ENCODE data around the gene IL12RB1. TPM values are rescaled to one million over a fixed set of nuclear protein-coding genes. Genes with fewer than 3 reads are reported as not detected.

The IL12RB1 gene
- total RNA-seq, 1 donor = 0.72 TPM

DNA sequence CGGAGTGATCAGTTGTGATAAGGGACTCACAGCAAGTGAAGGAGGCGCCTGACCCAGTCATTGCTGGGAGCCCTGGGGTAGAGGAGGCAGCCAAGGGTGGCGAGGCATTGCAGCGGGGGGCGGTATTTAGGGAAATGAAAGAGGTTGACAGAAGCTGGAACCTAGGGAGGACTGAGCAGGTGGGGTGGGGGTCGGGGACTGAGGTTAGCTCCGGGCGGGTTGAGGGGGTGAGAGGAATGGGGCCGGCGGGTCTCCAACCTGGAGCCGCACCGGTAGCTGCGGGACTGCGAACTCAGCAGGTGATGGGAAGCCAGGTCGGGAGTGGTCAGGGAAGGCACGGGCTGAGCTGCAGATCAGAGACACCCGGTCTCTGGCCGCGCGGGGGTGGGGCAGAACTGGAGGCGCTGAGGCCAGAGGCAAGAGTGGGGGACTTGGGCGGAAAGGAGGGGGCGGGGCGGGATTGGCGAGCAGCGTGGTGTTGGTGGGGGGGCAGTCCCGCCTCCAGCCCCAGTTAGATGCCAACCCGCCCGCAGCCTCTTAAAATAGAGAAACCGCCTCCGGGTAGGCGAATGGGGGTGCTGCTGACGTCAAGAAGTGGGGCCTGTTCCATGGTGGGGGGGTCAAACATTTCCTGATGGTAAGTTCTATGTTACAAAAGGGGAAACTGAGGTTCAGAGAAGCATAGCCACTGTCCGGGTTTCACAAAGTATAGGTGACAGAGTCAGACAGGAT is 12.3 kb upstream of the IL12RB1 start:
- no peak overlapping the region for H3K27ac ChIP-seq (ENCODE audit: low read depth, low read length)
- no peak overlapping the region for H2AFZ ChIP-seq (ENCODE audit: low read length)
- H3K9me3 ChIP-seq (ENCODE audit: low read depth, low read length) = no peaks in the 10 kb centered on the region
- H3K4me3 ChIP-seq (ENCODE audit: insufficient read depth, low read length) = peak overlapping the region; percentile 47
- peak overlapping the region; percentile 84 for H3K4me2 ChIP-seq (ENCODE audit: insufficient read depth, low read length)
- no peaks in the 10 kb centered on the region for H3K36me3 ChIP-seq (ENCODE audit: insufficient read depth, low read length)
- TF ChIP-seq, protein P1, sequence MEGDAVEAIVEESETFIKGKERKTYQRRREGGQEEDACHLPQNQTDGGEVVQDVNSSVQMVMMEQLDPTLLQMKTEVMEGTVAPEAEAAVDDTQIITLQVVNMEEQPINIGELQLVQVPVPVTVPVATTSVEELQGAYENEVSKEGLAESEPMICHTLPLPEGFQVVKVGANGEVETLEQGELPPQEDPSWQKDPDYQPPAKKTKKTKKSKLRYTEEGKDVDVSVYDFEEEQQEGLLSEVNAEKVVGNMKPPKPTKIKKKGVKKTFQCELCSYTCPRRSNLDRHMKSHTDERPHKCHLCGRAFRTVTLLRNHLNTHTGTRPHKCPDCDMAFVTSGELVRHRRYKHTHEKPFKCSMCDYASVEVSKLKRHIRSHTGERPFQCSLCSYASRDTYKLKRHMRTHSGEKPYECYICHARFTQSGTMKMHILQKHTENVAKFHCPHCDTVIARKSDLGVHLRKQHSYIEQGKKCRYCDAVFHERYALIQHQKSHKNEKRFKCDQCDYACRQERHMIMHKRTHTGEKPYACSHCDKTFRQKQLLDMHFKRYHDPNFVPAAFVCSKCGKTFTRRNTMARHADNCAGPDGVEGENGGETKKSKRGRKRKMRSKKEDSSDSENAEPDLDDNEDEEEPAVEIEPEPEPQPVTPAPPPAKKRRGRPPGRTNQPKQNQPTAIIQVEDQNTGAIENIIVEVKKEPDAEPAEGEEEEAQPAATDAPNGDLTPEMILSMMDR (IDR thresholded peaks at IDR 0.05; ENCODE audit: extremely low read depth, low read depth, low read length) = no peak
- peak; percentile 76 for DNase-seq (ENCODE audit: insufficient read length, low spot score, missing footprints)
- H3K79me2 ChIP-seq (ENCODE audit: insufficient read depth, low read length) = no peaks in the 10 kb centered on the region
- H3K27me3 ChIP-seq (ENCODE audit: insufficient read depth, low read length) = peaks cover 20% of the 10 kb centered on the region
- peaks cover 16% of the 10 kb centered on the region for H3K4me1 ChIP-seq (ENCODE audit: insufficient read depth, low read length)
- H4K20me1 ChIP-seq (ENCODE audit: insufficient read depth, low read length) = no peaks in the 10 kb centered on the region

DNA sequence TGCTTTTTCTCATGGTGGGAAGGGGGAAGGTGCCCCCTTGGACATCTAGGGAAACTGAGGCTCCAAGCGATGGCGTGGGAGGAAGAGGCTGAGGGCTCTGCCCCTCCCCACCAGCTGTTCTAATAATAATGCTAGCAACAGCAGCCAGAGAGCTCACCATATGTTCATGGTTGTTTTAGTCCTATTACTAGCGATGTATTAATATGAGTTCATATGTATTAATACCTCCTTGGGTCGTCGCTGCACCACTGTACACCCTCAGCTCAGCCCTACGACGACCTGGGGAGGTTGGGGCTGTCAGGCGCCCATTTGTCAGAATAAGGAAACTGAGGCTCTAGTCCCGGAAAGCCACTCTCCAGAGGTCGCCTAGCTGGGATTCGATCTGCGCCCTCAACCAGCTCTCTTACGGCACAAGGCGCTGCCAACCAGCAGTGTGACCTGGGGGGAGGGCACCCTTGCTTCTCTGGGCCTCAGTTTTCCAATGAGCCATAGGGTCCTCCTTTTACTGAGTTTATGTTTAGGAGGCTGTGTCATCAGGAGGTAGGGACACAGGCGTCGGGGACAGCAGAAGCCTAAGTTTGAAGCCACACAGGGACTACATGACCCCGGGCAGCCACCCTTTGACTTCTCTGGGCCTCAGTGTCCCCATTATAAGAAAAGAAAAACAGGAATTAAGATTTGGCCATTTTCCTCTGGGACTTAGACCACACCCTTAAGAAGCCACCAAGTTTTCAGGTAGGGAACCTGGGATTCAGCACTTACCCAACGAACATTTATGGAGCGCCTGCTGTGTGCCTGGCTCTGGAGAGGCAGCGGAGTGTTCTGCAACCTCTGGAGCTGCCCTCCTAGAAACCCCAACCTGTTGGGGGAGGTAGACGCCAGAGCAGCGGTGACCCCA is 11.5 kb upstream of the IL12RB1 start:
- H3K4me1 ChIP-seq (ENCODE audit: insufficient read depth, low read length) = peaks cover 10% of the 10 kb centered on the region

DNA sequence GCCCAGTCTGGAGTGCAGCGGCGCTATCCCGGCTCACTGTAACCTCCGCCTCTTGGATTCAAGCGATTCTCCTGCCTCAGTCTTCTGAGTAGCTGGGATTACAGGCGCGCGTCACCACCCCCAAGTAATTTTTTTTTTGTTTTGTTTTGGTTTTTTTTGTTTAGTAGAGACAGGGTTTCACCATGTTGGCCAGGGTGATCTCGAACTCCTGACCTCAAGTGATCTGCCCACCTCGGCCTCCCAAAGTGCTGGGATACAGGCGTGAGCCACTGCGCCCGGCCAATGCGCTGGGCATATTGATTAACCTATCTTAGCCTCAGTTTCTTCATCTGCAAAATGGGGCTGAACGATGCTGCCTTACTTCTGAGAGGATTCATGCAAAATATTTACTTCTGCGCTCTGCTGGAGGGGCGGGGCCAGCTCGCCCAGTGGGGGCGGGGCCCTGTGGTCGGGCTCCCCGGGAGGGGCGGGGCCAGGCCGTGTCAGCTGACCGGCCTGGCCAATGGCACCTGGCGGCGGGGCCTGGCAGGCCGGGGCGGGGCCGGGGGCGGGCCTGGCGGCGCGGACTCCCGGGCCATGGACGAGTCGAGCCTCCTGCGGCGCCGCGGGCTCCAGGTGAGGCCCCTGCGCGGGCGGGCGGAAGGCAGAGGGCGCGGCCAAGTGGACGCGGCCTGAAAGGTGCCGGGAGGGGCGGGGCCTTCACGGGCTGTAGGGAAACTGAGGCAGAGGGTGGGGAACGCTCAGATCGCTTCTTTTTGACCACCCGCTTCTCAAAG is 10.7 kb upstream of the IL12RB1 start, which contains the start of gene MAST3:
MAST3 (plus strand) TSS at position 562 of the 776 bp plus-strand sequence; CDS start at position 577, 15 bp downstream.
- Histone ChIP-seq H4K20me1 (ENCODE audit: insufficient read depth, low read length) (no peaks in the 10 kb centered on the region), H3K79me2 (ENCODE audit: insufficient read depth, low read length) (no peaks in the 10 kb centered on the region), H2AFZ (ENCODE audit: low read length) (peak within 1 kb of the TSS; percentile 13), H3K4me3 (ENCODE audit: insufficient read depth, low read length) (peak within 1 kb of the TSS; percentile 64), H3K36me3 (ENCODE audit: insufficient read depth, low read length) (no peaks in the 10 kb centered on the region), H3K27me3 (ENCODE audit: insufficient read depth, low read length) (peaks cover 20% of the 10 kb centered on the region), H3K9me3 (ENCODE audit: low read depth, low read length) (no peaks in the 10 kb centered on the region), H3K4me2 (ENCODE audit: insufficient read depth, low read length) (peak within 1 kb of the TSS; percentile 84), H3K4me1 (ENCODE audit: insufficient read depth, low read length) (peaks cover 9% of the 10 kb centered on the region), H3K27ac (ENCODE audit: low read depth, low read length) (no peak within 1 kb of the TSS)
- TF ChIP-seq, protein P1 (IDR thresholded peaks at IDR 0.05; ENCODE audit: extremely low read depth, low read depth, low read length) = no peak
- DNase-seq (ENCODE audit: insufficient read length, low spot score, missing footprints) = peak; percentile 100

More for the DNA sequence above, 11.5 kb upstream of the IL12RB1 start:
- H3K9me3 ChIP-seq (ENCODE audit: low read depth, low read length) = no peaks in the 10 kb centered on the region
- no peaks in the 10 kb centered on the region for H4K20me1 ChIP-seq (ENCODE audit: insufficient read depth, low read length)
- peaks cover 20% of the 10 kb centered on the region for H3K27me3 ChIP-seq (ENCODE audit: insufficient read depth, low read length)
- H3K36me3 ChIP-seq (ENCODE audit: insufficient read depth, low read length) = no peaks in the 10 kb centered on the region
- H3K4me2 ChIP-seq (ENCODE audit: insufficient read depth, low read length) = peak overlapping the region; percentile 84
- TF ChIP-seq, protein P1 (IDR thresholded peaks at IDR 0.05; ENCODE audit: extremely low read depth, low read depth, low read length) = no peak
- no peak for DNase-seq (ENCODE audit: insufficient read length, low spot score, missing footprints)
- peak overlapping the region; percentile 64 for H3K4me3 ChIP-seq (ENCODE audit: insufficient read depth, low read length)
- no peak overlapping the region for H3K27ac ChIP-seq (ENCODE audit: low read depth, low read length)
- no peaks in the 10 kb centered on the region for H3K79me2 ChIP-seq (ENCODE audit: insufficient read depth, low read length)
- peak overlapping the region; percentile 13 for H2AFZ ChIP-seq (ENCODE audit: low read length)

All from osteoblast (primary cell).